Vagina (tissue), 2 donors: ENCODE measurements around the gene KL.

Source experiments
- POLR2A ChIP-seq, 2 donors: fragments of 450-650 bp; IDR thresholded peaks; one replicate each; pipeline ENCODE4 v1.6.1; 2017; ENCODE audit warnings: antibody characterized with exemption in 2 of 2, mild to moderate bottlenecking in 2 of 2, moderate library complexity in 2 of 2
- TF ChIP-seq, protein P1 (sequence below), 3 experiments: fragments of 450-650 bp in 2 of 3; fragments of 200-600 bp in 1 of 3; sonication (generic) in 1 of 3; IDR thresholded peaks; one replicate each; pipeline ENCODE4 v1.5.1; 2017 to 2019; ENCODE audit warnings: antibody characterized with exemption in 3 of 3, mild to moderate bottlenecking in 2 of 3, moderate library complexity in 2 of 3

DNA sequence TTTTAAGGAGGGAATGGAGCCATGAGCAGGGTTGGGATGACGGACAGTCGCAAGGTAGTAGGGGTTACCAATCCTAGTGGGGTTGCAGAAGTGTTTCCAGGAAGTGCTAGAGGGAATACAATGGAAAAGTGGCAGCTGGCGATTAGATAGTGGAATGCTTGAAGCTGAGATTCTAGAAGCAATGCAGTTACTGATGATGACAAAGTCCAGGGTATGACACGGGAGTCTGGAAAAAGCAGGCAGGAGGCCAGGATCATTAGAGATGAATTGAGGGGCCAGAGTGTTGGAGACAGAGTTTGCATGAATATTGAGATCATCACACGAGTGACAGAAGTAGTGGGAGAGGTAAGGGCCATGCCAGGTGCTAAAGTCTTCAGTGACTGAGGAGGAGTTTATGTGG is 17.3 kb upstream of the KL start:
- TF ChIP-seq, protein P1, sequence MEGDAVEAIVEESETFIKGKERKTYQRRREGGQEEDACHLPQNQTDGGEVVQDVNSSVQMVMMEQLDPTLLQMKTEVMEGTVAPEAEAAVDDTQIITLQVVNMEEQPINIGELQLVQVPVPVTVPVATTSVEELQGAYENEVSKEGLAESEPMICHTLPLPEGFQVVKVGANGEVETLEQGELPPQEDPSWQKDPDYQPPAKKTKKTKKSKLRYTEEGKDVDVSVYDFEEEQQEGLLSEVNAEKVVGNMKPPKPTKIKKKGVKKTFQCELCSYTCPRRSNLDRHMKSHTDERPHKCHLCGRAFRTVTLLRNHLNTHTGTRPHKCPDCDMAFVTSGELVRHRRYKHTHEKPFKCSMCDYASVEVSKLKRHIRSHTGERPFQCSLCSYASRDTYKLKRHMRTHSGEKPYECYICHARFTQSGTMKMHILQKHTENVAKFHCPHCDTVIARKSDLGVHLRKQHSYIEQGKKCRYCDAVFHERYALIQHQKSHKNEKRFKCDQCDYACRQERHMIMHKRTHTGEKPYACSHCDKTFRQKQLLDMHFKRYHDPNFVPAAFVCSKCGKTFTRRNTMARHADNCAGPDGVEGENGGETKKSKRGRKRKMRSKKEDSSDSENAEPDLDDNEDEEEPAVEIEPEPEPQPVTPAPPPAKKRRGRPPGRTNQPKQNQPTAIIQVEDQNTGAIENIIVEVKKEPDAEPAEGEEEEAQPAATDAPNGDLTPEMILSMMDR (IDR thresholded peaks at IDR 0.05): no peak
- no peak for TF ChIP-seq POLR2A (IDR thresholded peaks at IDR 0.05)
